GM23338 (cell line): ENCODE data around the gene CYTIP. TPM values are rescaled to one million over a fixed set of nuclear protein-coding genes. Genes with fewer than 3 reads are reported as not detected.
A peak's percentile ranks its signal among the peaks of the same experiment; 100 is the strongest.

Experiments used
- ATAC-seq: fragments of 200-7000 bp; cut with Tn5 transposase; 3 replicates; pipeline ENCODE4 v1.9.1; 2020
- DNase-seq: peaks from one replicate; pipeline ENCODE4 v3.0.0-alpha.2; 2015; ENCODE audit warnings: low spot score
- H2AFZ ChIP-seq: fragments of 200-600 bp; sonication (generic); 2 replicates; pipeline ENCODE4 v1.8.0; 2016; ENCODE audit warnings: antibody characterized with exemption, mild to moderate bottlenecking, moderate library complexity
- H3F3A ChIP-seq: fragments of 200-600 bp; sonication (generic); replicated peaks from 2 replicates; pipeline ENCODE4 v1.8.0; 2017; ENCODE audit warnings: antibody characterized with exemption, mixed run types, low read depth
- H3K27ac ChIP-seq: fragments of 200-600 bp; sonication (generic); 2 replicates; pipeline ENCODE4 v1.6.1; 2016; ENCODE audit warnings: low read depth
- H3K27me3 ChIP-seq: fragments of 200-600 bp; sonication (generic); 2 replicates; pipeline ENCODE4 v1.8.0; 2016; ENCODE audit warnings: mild to moderate bottlenecking, mixed run types, moderate library complexity; ENCODE audit not compliant: insufficient read depth
- H3K36me3 ChIP-seq: fragments of 200-600 bp; sonication (generic); 2 replicates; pipeline ENCODE4 v1.8.0; 2016; ENCODE audit warnings: mild to moderate bottlenecking; ENCODE audit not compliant: insufficient read depth
- H3K4me1 ChIP-seq: fragments of 200-600 bp; sonication (generic); 2 replicates; pipeline ENCODE4 v1.8.0; 2016; ENCODE audit warnings: mild to moderate bottlenecking, moderate library complexity; ENCODE audit not compliant: insufficient read depth
- H3K4me2 ChIP-seq: fragments of 200-600 bp; sonication (generic); 2 replicates; pipeline ENCODE4 v1.7.1; 2017; ENCODE audit warnings: mixed run types
- H3K4me3 ChIP-seq: fragments of 200-600 bp; sonication (generic); 2 replicates; pipeline ENCODE4 v1.6.1; 2016; ENCODE audit warnings: mixed run types
- H3K79me2 ChIP-seq: fragments of 200-600 bp; sonication (generic); replicated peaks from 2 replicates; pipeline ENCODE4 v1.8.0; 2017; ENCODE audit warnings: mild to moderate bottlenecking; ENCODE audit not compliant: insufficient read depth
- H3K9me2 ChIP-seq: fragments of 200-600 bp; sonication (generic); 2 replicates; pipeline ENCODE4 v1.8.0; 2017; ENCODE audit not compliant: insufficient read depth
- H4K20me1 ChIP-seq: fragments of 200-600 bp; sonication (generic); replicated peaks from 2 replicates; pipeline ENCODE4 v1.8.0; 2017; ENCODE audit warnings: mild to moderate bottlenecking; ENCODE audit not compliant: insufficient read depth
- H3K27ac Mint-ChIP-seq: 2 replicates; pipeline ENCODE4 v1.8.0; 2020; ENCODE audit warnings: inconsistent platforms, mild to moderate bottlenecking, moderate library complexity, mixed read lengths
- H3K27me3 Mint-ChIP-seq: 3 replicates; pipeline ENCODE4 v1.8.0; 2022; ENCODE audit warnings: low read depth, mild to moderate bottlenecking, moderate library complexity, mixed read lengths, inconsistent platforms; ENCODE audit not compliant: insufficient read depth, poor library complexity
- H3K36me3 Mint-ChIP-seq: 3 replicates; pipeline ENCODE4 v1.8.0; 2021; ENCODE audit warnings: low read depth, mild to moderate bottlenecking, inconsistent platforms, moderate library complexity, mixed read lengths
- H3K4me1 Mint-ChIP-seq: 3 replicates; pipeline ENCODE4 v1.8.0; 2020; ENCODE audit warnings: mild to moderate bottlenecking, inconsistent platforms, mixed read lengths
- H3K4me3 Mint-ChIP-seq: 3 replicates; pipeline ENCODE4 v1.8.0; 2021; ENCODE audit warnings: moderate library complexity, mild to moderate bottlenecking, inconsistent platforms, mixed read lengths
- H3K9me3 Mint-ChIP-seq: 3 replicates; pipeline ENCODE4 v1.8.0; 2020; ENCODE audit warnings: moderate library complexity, mild to moderate bottlenecking, inconsistent platforms, mixed read lengths
- CREB1 ChIP-seq: fragments of 250-450 bp; sonication (Bioruptor Pico); IDR thresholded peaks from 2 replicates; pipeline ENCODE4 v1.5.0; 2020; ENCODE audit warnings: low read depth, mild to moderate bottlenecking, moderate library complexity
- CTCF ChIP-seq, 2 experiments: fragments of 200-600 bp in 1 of 2; sonication (generic) in 1 of 2; conservative IDR thresholded peaks; 2 replicates each; pipeline versions ENCODE4 v1.5.1 to v1.6.1; 2016 to 2017; ENCODE audit warnings: antibody characterized with exemption in 2 of 2, low read depth in 2 of 2, mild to moderate bottlenecking in 2 of 2, moderate library complexity in 1 of 2
- ETS1 ChIP-seq: IDR thresholded peaks from 2 replicates; pipeline ENCODE4 v1.6.1; 2016; ENCODE audit warnings: antibody characterized with exemption
- EZH2 ChIP-seq: fragments of 200-600 bp; sonication (generic); IDR thresholded peaks from one replicate; pipeline ENCODE4 v1.8.0; 2017; ENCODE audit warnings: antibody characterized with exemption, mild to moderate bottlenecking, low read depth; ENCODE audit not compliant: unreplicated experiment
- EZH2phosphoT487 ChIP-seq: fragments of 200-600 bp; sonication (generic); IDR thresholded peaks from one replicate; pipeline ENCODE4 v1.8.1; 2018; ENCODE audit warnings: antibody characterized with exemption; ENCODE audit not compliant: unreplicated experiment
- JUNB ChIP-seq: IDR thresholded peaks from one replicate; pipeline ENCODE4 v1.6.1; 2016; ENCODE audit warnings: antibody characterized with exemption; ENCODE audit not compliant: unreplicated experiment
- NANOG ChIP-seq: IDR thresholded peaks from 2 replicates; pipeline ENCODE4 v1.6.1; 2016; ENCODE audit warnings: antibody characterized with exemption, borderline replicate concordance
- POLR2AphosphoS5 ChIP-seq: IDR thresholded peaks from 2 replicates; pipeline ENCODE4 v1.6.1; 2016; ENCODE audit warnings: antibody characterized with exemption, low read depth
- REST ChIP-seq: IDR thresholded peaks from one replicate; pipeline ENCODE4 v1.6.1; 2018; ENCODE audit warnings: antibody characterized with exemption; ENCODE audit not compliant: unreplicated experiment
- STAT1 ChIP-seq: IDR thresholded peaks from one replicate; pipeline ENCODE4 v1.6.1; 2016; ENCODE audit warnings: antibody characterized with exemption; ENCODE audit not compliant: unreplicated experiment
- ZNF114 ChIP-seq: fragments of 250-450 bp; sonication (Bioruptor Pico); IDR thresholded peaks from 2 replicates; pipeline ENCODE4 v1.5.0; 2020; ENCODE audit warnings: mild to moderate bottlenecking, moderate library complexity
- ZNF331 ChIP-seq: fragments of 250-450 bp; sonication (Bioruptor Pico); IDR thresholded peaks from 2 replicates; pipeline ENCODE4 v1.5.0; 2020; ENCODE audit warnings: low read depth, mild to moderate bottlenecking, moderate library complexity
- ZNF462 ChIP-seq: fragments of 250-450 bp; sonication (Bioruptor Pico); IDR thresholded peaks from 2 replicates; pipeline ENCODE4 v1.5.0; 2020; ENCODE audit warnings: mild to moderate bottlenecking, moderate library complexity
- long read RNA-seq: library from polyadenylated mRNA; unstranded; transcript quantifications from one replicate; pipeline ENCODE4 v2.0.0, GENCODE V29; 2020; ENCODE audit not compliant: unreplicated experiment
- polyA plus RNA-seq: library from polyadenylated mRNA; unstranded; fragments of >200 nt; fragmentation: Nextera tagmentation; extraction: Ambion mirVana; gene quantifications from 2 replicates; pipeline ENCODE4 v1.2.1, GENCODE V29; 2016
- total RNA-seq: library from RNA; depleted of rRNA; stranded (reverse); fragments of >200 nt; shearing (Covaris generic); gene quantifications from 2 replicates; pipeline ENCODE4 v1.2.3, GENCODE V29; 2014; rRNA removed

The CYTIP gene
- total RNA-seq (not detected in 2 replicates), polyA plus RNA-seq (0.28 TPM in 1 of 2 replicates, not detected in the other)
- long read RNA-seq: 0 reads

GRCh38 chr2:157443795-157444640, at the start of gene CYTIP:
Gene CYTIP (minus strand): TSS chr2:157444089. CDS start chr2:157444020, 69 bp downstream.
- no peak for DNase-seq
- H3K4me3 Mint-ChIP-seq: no peak within 1 kb of the TSS
- Histone ChIP-seq H3K27ac (no peak within 1 kb of the TSS), H3K27me3 (no peaks in the 10 kb centered on the region), H4K20me1 (no peaks in the 10 kb centered on the region), H3K79me2 (no peaks in the 10 kb centered on the region), H3K4me2 (no peak within 1 kb of the TSS), H3K4me3 (no peak within 1 kb of the TSS), H3F3A (no peaks in the 10 kb centered on the region), H3K9me2 (no peaks in the 10 kb centered on the region), H3K36me3 (no peaks in the 10 kb centered on the region), H3K4me1 (no peaks in the 10 kb centered on the region), H2AFZ (peak within 1 kb of the TSS; percentile 29; the same call in 1 of the 2 replicates)
- ATAC-seq: no peak
- TF ChIP-seq JUNB: no peak
- no peak for TF ChIP-seq ZNF114 (CRISPR knock-in tag)
- no peak for TF ChIP-seq ZNF462 (CRISPR knock-in tag)
- TF ChIP-seq EZH2: no peak
- TF ChIP-seq NANOG: no peak
- no peak for TF ChIP-seq POLR2AphosphoS5
- no peak for TF ChIP-seq EZH2phosphoT487
- TF ChIP-seq ZNF331: no peak
- no peak for TF ChIP-seq ETS1
- TF ChIP-seq REST: no peak
- TF ChIP-seq CTCF (conservative IDR thresholded peaks at IDR 0.05; ENCODE audit: low read depth in 2 of 2): no peak
- no peak for TF ChIP-seq STAT1
- no peak for TF ChIP-seq CREB1
- H3K4me1 Mint-ChIP-seq: peaks cover 2% of the 10 kb centered on the region; the same call in 1 of the 3 replicates
- H3K9me3 Mint-ChIP-seq: no peaks in the 10 kb centered on the region
- H3K36me3 Mint-ChIP-seq: no peaks in the 10 kb centered on the region
- no peak within 1 kb of the TSS for H3K27ac Mint-ChIP-seq
- H3K27me3 Mint-ChIP-seq: peaks cover 1% of the 10 kb centered on the region
